Astrocyte (in vitro differentiated cells and primary cell): ENCODE measurements around the gene GYS1. TPM values are rescaled to one million over a fixed set of nuclear protein-coding genes. Genes with fewer than 3 reads are reported as not detected.
A peak's percentile ranks its signal among the peaks of the same experiment; 100 is the strongest.

ENCODE experiments used
- DNase-seq: peaks from one replicate; pipeline ENCODE4 v3.0.0-alpha.2; 2010; ENCODE audit warnings: low read depth
- FAIRE-seq: peaks from 2 replicates; lab custom pipeline; 2011; peaks lifted over from hg19 to GRCh38; lab: Jason Lieb, UNC
- H2AFZ ChIP-seq: 2 replicates; pipeline ENCODE4 v1.6.0; 2012; ENCODE audit warnings: low read depth, low read length, inconsistent platforms
- H3K27ac ChIP-seq: 2 replicates; pipeline ENCODE4 v1.5.1; 2011; ENCODE audit warnings: low read depth, low read length, inconsistent platforms
- H3K27me3 ChIP-seq: 2 replicates; pipeline ENCODE4 v1.6.0; 2011; ENCODE audit warnings: low read length, inconsistent platforms; ENCODE audit not compliant: insufficient read depth
- H3K36me3 ChIP-seq: 2 replicates; pipeline ENCODE4 v1.5.1; 2011; ENCODE audit warnings: low read length, inconsistent platforms; ENCODE audit not compliant: insufficient read depth
- H3K4me1 ChIP-seq: 2 replicates; pipeline ENCODE4 v1.5.1; 2011; ENCODE audit warnings: low read length, inconsistent platforms; ENCODE audit not compliant: insufficient read depth
- H3K4me2 ChIP-seq: 2 replicates; pipeline ENCODE4 v1.6.0; 2012; ENCODE audit warnings: low read length, inconsistent platforms
- H3K4me3 ChIP-seq: 2 replicates; pipeline ENCODE4 v1.5.1; 2011; ENCODE audit warnings: low read depth, mild to moderate bottlenecking, low read length, inconsistent platforms; ENCODE audit not compliant: insufficient read depth
- H3K79me2 ChIP-seq: 2 replicates; pipeline ENCODE4 v1.6.0; 2012; ENCODE audit warnings: mild to moderate bottlenecking, low read length, inconsistent platforms; ENCODE audit not compliant: insufficient read depth
- H3K9ac ChIP-seq: 2 replicates; pipeline ENCODE4 v1.6.0; 2012; ENCODE audit warnings: mild to moderate bottlenecking, low read length, inconsistent platforms
- H3K9me3 ChIP-seq: 2 replicates; pipeline ENCODE4 v1.5.1; 2012; ENCODE audit warnings: low read depth, mild to moderate bottlenecking, low read length, inconsistent platforms; ENCODE audit not compliant: insufficient read depth
- H4K20me1 ChIP-seq: 2 replicates; pipeline ENCODE4 v1.6.0; 2012; ENCODE audit warnings: low read length, inconsistent platforms; ENCODE audit not compliant: insufficient read depth
- H3K27ac Mint-ChIP-seq: one replicate; pipeline ENCODE4 v1.8.0; 2021; ENCODE audit warnings: mild to moderate bottlenecking, mixed read lengths; ENCODE audit not compliant: unreplicated experiment
- H3K27me3 Mint-ChIP-seq: one replicate; pipeline ENCODE4 v1.8.0; 2021; ENCODE audit warnings: low read depth, mixed read lengths; ENCODE audit not compliant: unreplicated experiment
- H3K36me3 Mint-ChIP-seq: one replicate; pipeline ENCODE4 v1.8.0; 2021; ENCODE audit warnings: low read depth, mixed read lengths; ENCODE audit not compliant: unreplicated experiment
- H3K4me1 Mint-ChIP-seq: one replicate; pipeline ENCODE4 v1.8.0; 2021; ENCODE audit warnings: low read depth, mixed read lengths; ENCODE audit not compliant: unreplicated experiment
- H3K4me3 Mint-ChIP-seq: one replicate; pipeline ENCODE4 v1.8.0; 2021; ENCODE audit warnings: mild to moderate bottlenecking, moderate library complexity, mixed read lengths; ENCODE audit not compliant: unreplicated experiment
- H3K9me3 Mint-ChIP-seq: one replicate; pipeline ENCODE4 v1.8.0; 2021; ENCODE audit warnings: mild to moderate bottlenecking, mixed read lengths; ENCODE audit not compliant: unreplicated experiment
- EZH2 ChIP-seq: IDR thresholded peaks from 2 replicates; pipeline ENCODE4 v1.6.1; 2012; ENCODE audit warnings: mild to moderate bottlenecking, low read length, inconsistent platforms; ENCODE audit not compliant: insufficient read depth
- total RNA-seq: library from RNA; stranded (reverse); gene quantifications from 2 replicates; pipeline ENCODE4 v1.2.1, GENCODE V29; 2021
- TF ChIP-seq, protein P1 (sequence below): IDR thresholded peaks from 2 replicates; pipeline ENCODE4 v1.5.1; 2011; ENCODE audit warnings: low read depth, mild to moderate bottlenecking, inconsistent platforms, low read length, moderate library complexity; ENCODE audit not compliant: insufficient read depth

The GYS1 gene
- total RNA-seq, 1 donor from 2014 or later, result 86.0 TPM

DNA sequence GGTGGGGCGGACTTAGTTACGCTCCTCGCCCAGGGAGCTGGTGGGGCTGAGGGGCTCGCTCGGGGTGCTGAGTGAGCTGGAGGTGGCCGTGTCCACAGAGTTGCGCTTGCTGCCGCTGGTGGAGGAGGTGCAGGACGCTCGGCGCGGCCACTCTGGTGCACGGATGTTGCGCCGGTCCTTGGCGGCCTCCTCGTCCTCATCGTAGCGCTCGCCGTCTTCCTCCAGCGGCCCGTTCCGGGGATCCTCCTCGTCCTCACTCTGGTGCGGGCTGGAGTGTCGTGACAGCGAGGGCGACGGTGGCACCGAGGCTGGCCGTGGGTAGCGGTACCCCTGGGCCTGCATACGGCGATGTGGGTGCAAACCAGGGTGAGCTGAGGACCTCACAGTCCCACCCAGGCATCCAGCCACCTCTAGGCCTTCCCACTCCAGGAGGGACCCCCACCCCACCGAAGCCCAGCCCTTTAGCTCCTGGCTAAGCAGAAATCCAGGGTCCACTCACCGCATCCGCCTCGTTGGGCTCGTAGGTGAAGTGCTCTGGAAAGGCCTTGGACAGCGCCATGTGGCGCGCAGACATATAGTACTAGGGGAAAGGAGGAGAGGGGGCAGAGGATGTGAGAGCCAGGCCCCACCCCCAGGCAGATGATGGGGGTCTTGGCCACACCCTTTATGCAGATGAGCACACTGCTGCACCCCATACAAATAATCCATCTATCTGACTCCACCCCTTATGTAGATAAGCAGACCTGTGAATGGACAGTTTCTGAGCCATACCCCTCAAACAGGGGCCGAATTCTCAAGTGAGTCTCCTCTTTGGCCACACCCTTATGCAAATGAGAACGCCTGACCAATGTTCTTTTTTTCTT is 23.6 kb downstream of the GYS1 start:
- Histone ChIP-seq H4K20me1 (peaks cover 52% of the 10 kb centered on the region), H3K36me3 (peaks cover 15% of the 10 kb centered on the region), H3K9ac (no peak overlapping the region), H3K4me3 (no peak overlapping the region), H3K4me1 (peaks cover 16% of the 10 kb centered on the region), H3K79me2 (peaks cover 20% of the 10 kb centered on the region), H3K27me3 (no peaks in the 10 kb centered on the region), H3K9me3 (no peaks in the 10 kb centered on the region), H3K27ac (no peak overlapping the region), H3K4me2 (no peak overlapping the region), H2AFZ (no peak overlapping the region)
- Mint-ChIP-seq H3K27ac (no peak overlapping the region), H3K36me3 (peaks cover 38% of the 10 kb centered on the region), H3K4me3 (no peak overlapping the region), H3K4me1 (peaks cover 16% of the 10 kb centered on the region), H3K9me3 (no peaks in the 10 kb centered on the region), H3K27me3 (no peaks in the 10 kb centered on the region)
- no peak for DNase-seq
- TF ChIP-seq, protein P1, sequence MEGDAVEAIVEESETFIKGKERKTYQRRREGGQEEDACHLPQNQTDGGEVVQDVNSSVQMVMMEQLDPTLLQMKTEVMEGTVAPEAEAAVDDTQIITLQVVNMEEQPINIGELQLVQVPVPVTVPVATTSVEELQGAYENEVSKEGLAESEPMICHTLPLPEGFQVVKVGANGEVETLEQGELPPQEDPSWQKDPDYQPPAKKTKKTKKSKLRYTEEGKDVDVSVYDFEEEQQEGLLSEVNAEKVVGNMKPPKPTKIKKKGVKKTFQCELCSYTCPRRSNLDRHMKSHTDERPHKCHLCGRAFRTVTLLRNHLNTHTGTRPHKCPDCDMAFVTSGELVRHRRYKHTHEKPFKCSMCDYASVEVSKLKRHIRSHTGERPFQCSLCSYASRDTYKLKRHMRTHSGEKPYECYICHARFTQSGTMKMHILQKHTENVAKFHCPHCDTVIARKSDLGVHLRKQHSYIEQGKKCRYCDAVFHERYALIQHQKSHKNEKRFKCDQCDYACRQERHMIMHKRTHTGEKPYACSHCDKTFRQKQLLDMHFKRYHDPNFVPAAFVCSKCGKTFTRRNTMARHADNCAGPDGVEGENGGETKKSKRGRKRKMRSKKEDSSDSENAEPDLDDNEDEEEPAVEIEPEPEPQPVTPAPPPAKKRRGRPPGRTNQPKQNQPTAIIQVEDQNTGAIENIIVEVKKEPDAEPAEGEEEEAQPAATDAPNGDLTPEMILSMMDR, result no peak
- no peak for TF ChIP-seq EZH2
- no peak for FAIRE-seq

DNA sequence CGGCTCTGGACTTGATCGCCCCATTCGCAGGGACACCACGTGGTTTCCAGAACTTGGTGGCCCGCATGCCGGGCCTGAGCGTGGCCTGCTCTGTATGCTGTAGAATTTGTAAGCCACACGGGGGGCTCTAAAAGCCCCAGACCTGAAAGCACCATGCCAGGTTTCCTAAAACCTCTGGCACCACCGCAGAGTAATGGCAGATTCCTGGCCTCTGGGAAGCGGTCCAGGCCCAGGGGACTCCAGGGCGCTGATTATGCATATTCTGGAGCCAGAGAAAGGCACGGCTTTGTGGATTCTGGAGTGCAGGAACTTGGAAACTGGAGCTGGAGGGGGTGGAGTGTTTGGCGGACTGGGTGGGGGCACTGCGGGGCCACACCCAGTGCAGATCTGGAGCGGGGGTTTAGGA is 24.3 kb downstream of the GYS1 start:
- H3K27me3 ChIP-seq, result no peaks in the 10 kb centered on the region
- no peak overlapping the region for H3K9ac ChIP-seq
- H3K4me3 ChIP-seq, result no peak overlapping the region
- no peaks in the 10 kb centered on the region for H3K9me3 Mint-ChIP-seq
- FAIRE-seq (no peak), DNase-seq (no peak)
- H3K36me3 ChIP-seq, result peaks cover 12% of the 10 kb centered on the region
- H3K9me3 ChIP-seq, result no peaks in the 10 kb centered on the region
- H3K4me3 Mint-ChIP-seq, result no peak overlapping the region
- no peak overlapping the region for H3K4me2 ChIP-seq
- H3K27ac ChIP-seq, result no peak overlapping the region
- no peak for TF ChIP-seq EZH2
- TF ChIP-seq, protein P1, result no peak
- peaks cover 32% of the 10 kb centered on the region for H3K36me3 Mint-ChIP-seq
- peaks cover 52% of the 10 kb centered on the region for H4K20me1 ChIP-seq
- peaks cover 20% of the 10 kb centered on the region for H3K79me2 ChIP-seq
- peaks cover 23% of the 10 kb centered on the region for H3K4me1 ChIP-seq
- H3K4me1 Mint-ChIP-seq, result peaks cover 23% of the 10 kb centered on the region
- H3K27me3 Mint-ChIP-seq, result no peaks in the 10 kb centered on the region
- H3K27ac Mint-ChIP-seq, result no peak overlapping the region
- no peak overlapping the region for H2AFZ ChIP-seq

DNA sequence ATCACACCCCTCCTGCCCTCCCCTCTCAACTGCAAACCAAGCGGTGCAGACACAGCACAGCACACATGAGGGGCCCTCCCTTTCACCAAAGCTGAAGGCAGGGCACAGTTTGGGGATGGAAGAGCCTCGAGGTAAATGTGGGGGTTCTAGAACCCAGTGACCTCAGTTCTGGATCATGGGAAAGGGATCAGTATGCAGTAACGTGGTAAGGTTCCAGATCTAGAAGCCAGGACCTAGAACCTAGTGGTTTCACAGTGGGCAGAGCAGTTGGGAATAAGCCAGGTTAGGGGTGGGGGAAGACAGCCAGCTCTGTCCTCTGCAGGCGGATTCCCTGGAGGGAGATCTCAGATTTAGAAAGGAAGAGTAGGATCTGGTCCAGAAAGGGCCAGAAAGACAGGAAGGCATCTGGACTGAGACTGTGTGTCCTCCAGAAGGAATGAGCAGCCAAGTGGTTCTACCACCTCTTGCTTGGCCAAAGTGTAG is 24.9 kb downstream of the GYS1 start:
- H3K27ac Mint-ChIP-seq, result peak overlapping the region; percentile 85

More for the DNA sequence above, 24.9 kb downstream of the GYS1 start:
- H3K4me1 ChIP-seq, result peaks cover 29% of the 10 kb centered on the region
- H3K4me1 Mint-ChIP-seq, result peaks cover 27% of the 10 kb centered on the region
- H3K9me3 Mint-ChIP-seq, result no peaks in the 10 kb centered on the region
- no peak overlapping the region for H3K4me3 ChIP-seq
- peaks cover 32% of the 10 kb centered on the region for H3K36me3 Mint-ChIP-seq
- no peak for TF ChIP-seq EZH2
- TF ChIP-seq, protein P1, result no peak
- DNase-seq (no peak), FAIRE-seq (no peak)
- peak overlapping the region; percentile 99 for H3K4me3 Mint-ChIP-seq
- no peaks in the 10 kb centered on the region for H3K27me3 Mint-ChIP-seq
- no peaks in the 10 kb centered on the region for H3K27me3 ChIP-seq
- H3K4me2 ChIP-seq, result no peak overlapping the region
- H2AFZ ChIP-seq, result no peak overlapping the region
- H4K20me1 ChIP-seq, result peaks cover 52% of the 10 kb centered on the region
- peaks cover 11% of the 10 kb centered on the region for H3K36me3 ChIP-seq
- no peak overlapping the region for H3K27ac ChIP-seq
- H3K79me2 ChIP-seq, result peaks cover 20% of the 10 kb centered on the region
- no peak overlapping the region for H3K9ac ChIP-seq
- no peaks in the 10 kb centered on the region for H3K9me3 ChIP-seq
